GM10266 (cell line): ENCODE data around the gene ABL1.
A peak's percentile ranks its signal among the peaks of the same experiment; 100 is the strongest.

ENCODE experiments used
- DNase-seq: peaks from one replicate; pipeline ENCODE4 v3.0.0; 2012; ENCODE audit errors: extremely low spot score
- TF ChIP-seq, protein P1 (sequence below): IDR thresholded peaks from 2 replicates; pipeline ENCODE4 v1.5.1; 2012; ENCODE audit warnings: mild to moderate bottlenecking, low read depth; ENCODE audit not compliant: control insufficient read depth, insufficient read depth; ENCODE audit errors: missing control alignments

The ABL1 gene

DNA sequence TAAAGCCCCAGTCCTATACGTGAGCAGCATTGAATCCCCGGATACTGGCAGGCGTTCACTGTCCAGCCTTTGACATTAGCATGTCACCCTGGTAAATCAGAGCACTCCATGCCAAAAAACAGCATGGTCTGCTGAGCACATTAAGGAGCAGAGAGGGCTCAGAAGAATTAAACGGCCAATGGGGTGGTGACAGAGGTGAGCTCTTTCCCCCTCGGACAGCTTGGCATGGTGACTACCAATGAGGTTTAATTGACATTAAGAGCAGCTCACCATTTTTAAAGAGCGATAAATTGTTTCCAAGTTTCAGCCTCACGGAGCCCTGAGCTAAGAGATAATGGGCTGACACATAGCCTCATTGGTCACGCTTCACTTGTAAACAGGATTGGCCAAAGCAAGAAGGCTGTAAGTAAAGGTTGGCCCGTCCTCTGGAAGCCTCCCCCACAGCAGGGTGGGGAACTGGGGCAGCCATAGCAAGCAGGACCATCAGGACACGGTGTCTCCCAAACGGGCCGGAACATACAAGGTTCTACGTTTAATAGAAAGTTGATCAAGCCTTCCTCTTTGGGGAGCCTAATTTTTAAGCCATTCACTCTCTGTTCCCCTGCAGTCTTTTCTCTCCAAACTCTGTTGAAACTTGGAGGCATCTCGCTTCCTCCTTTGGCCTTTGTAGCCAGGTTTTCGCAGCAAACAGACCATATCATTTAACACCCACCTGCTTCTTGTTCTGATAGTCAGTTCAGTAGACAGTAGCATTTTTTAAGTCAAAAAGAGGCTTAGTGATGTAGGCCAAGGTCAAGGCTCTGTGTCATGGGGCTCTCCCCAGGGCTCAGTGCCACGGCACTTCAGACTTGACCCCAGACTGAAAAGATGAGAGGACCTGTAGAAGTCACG lies 35.7 kb downstream of the ABL1 start:
- TF ChIP-seq, protein P1, sequence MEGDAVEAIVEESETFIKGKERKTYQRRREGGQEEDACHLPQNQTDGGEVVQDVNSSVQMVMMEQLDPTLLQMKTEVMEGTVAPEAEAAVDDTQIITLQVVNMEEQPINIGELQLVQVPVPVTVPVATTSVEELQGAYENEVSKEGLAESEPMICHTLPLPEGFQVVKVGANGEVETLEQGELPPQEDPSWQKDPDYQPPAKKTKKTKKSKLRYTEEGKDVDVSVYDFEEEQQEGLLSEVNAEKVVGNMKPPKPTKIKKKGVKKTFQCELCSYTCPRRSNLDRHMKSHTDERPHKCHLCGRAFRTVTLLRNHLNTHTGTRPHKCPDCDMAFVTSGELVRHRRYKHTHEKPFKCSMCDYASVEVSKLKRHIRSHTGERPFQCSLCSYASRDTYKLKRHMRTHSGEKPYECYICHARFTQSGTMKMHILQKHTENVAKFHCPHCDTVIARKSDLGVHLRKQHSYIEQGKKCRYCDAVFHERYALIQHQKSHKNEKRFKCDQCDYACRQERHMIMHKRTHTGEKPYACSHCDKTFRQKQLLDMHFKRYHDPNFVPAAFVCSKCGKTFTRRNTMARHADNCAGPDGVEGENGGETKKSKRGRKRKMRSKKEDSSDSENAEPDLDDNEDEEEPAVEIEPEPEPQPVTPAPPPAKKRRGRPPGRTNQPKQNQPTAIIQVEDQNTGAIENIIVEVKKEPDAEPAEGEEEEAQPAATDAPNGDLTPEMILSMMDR, result no peak
- DNase-seq, result peak; percentile 73

DNA sequence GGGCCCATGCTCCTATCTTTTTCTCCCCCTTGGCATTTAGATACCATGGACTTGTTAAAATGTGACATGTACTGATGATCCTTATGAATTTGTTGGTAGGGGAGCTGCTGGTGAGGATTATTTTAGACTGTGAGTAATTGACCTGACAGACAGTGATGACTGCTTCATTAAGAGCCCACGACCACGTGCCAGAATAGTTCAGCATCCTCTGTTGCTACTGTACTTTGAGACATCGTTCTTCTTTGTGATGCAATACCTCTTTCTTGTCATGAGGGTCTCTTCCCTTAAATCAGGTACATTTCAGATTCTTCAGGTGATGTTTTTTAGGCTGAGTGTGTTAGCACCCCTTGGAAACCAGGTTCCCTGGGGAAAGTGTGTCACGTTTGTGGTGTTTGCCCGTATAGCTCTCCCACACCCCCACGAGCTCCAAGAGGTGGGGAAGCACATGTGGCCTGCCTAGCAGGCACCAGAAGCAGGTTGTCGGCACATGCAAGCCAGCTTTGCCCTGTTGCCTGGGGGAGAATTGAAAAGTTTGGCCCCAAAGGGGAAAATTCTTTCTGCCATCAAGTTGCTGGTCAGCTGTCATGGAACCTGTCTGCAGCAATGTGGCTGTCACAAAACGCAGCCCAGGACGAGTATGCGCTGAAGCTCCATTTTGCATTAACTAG lies 36.5 kb downstream of the ABL1 start:
- DNase-seq, result no peak
- TF ChIP-seq, protein P1, result no peak

GRCh38 chr9:130872093-130872492 lies 37.0 kb downstream of the ABL1 start:
- TF ChIP-seq, protein P1, result no peak
- no peak for DNase-seq

DNA sequence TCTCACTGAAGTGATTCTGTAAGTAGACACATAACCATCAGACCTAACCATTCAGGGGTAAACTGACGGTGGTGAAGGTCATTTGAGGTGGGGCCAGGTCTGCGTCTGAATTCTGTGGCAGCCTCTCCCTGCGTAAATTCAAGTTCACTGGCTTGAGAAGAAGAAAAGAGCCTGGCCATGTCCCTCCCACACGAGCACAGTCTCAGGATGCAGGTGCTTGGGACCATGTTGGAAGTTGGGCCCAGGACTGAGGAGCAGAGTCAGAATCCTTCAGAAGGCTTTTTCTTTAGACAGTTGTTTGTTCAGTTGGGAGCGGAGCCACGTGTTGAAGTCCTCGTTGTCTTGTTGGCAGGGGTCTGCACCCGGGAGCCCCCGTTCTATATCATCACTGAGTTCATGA lies 37.5 kb downstream of the ABL1 start:
- TF ChIP-seq, protein P1, result no peak
- no peak for DNase-seq

GRCh38 chr9:130872912-130873503 lies 38.0 kb downstream of the ABL1 start:
- DNase-seq, result no peak
- TF ChIP-seq, protein P1, result no peak

GRCh38 chr9:130873966-130874365 lies 38.9 kb downstream of the ABL1 start:
- TF ChIP-seq, protein P1, result no peak
- DNase-seq, result no peak
